HepG2 (cell line): ENCODE results near the gene APOC4. TPM values are rescaled to one million over a fixed set of nuclear protein-coding genes. Genes with fewer than 3 reads are reported as not detected.
"Not testable (repeated sequence)": the region's sequence is repeated elsewhere in the genome, so short reads cannot be mapped to it uniquely, and the experiment has no call there.

Experiments used
- ATAC-seq: fragments of 200-7000 bp; cut with Tn5 transposase; 3 replicates; pipeline ENCODE4 v1.9.1; 2020; ENCODE audit warnings: mild to moderate bottlenecking, moderate library complexity
- BruUV-seq: library from RNA; stranded (reverse); fragments of 400-500 nt; replicated peaks from 2 replicates; lab custom pipeline; 2021; lab: Mats Ljungman, UMichigan
- CTCF ChIA-PET: fragments of 300-600 bp; formaldehyde crosslinking; extraction: SDS; loops from one replicate; lab custom pipeline; 2021; ENCODE audit warnings: low total read pairs, inconsistent platforms, low intra/inter-chr PET ratio; lab: Yijun Ruan, JAX
- POLR2A ChIA-PET: fragments of 350-600 bp; sonication (Branson Sonifier 250); formaldehyde crosslinking; loops from one replicate; lab custom pipeline; 2020; ENCODE audit warnings: antibody characterized with exemption, inconsistent platforms; lab: Yijun Ruan, JAX
- DNase-seq: peaks from one replicate; pipeline ENCODE4 v3.0.0-alpha.2; 2015; ENCODE audit warnings: low spot score
- FAIRE-seq: peaks from 3 replicates; lab custom pipeline; 2011; peaks lifted over from hg19 to GRCh38; lab: Jason Lieb, UNC
- H2AFZ ChIP-seq: one replicate; pipeline ENCODE4 v1.6.1; 2011; ENCODE audit warnings: low read length, inconsistent platforms
- H3K27ac ChIP-seq: fragments of 300-600 bp; 3 replicates; pipeline ENCODE4 v1.8.0; 2011; ENCODE audit warnings: mixed run types, mild to moderate bottlenecking, mixed read lengths, low read length, inconsistent platforms; ENCODE audit not compliant: insufficient read depth; ENCODE audit errors: extremely low read length
- H3K27me3 ChIP-seq, 2 experiments: fragments of 200-600 bp in 1 of 2; 2 replicates in 1 of 2; 3 replicates in 1 of 2; pipeline versions ENCODE4 v1.6.0 to v1.8.0; 2011; ENCODE audit warnings: low read length in 2 of 2, mild to moderate bottlenecking in 2 of 2, moderate library complexity in 2 of 2, inconsistent platforms in 1 of 2; ENCODE audit not compliant: insufficient read depth in 2 of 2, control insufficient read depth in 1 of 2
- H3K36me3 ChIP-seq, 2 experiments: fragments of 200-600 bp in 1 of 2; replicated peaks in 1 of 2; 2 replicates in 1 of 2; 3 replicates in 1 of 2; pipeline versions ENCODE4 v1.5.1 to v1.8.0; 2011; ENCODE audit warnings: low read length in 2 of 2, inconsistent platforms in 1 of 2; ENCODE audit not compliant: insufficient read depth in 2 of 2, control insufficient read depth in 1 of 2
- H3K4me1 ChIP-seq: 2 replicates; pipeline ENCODE4 v1.5.1; 2012; ENCODE audit warnings: low read length, inconsistent platforms; ENCODE audit not compliant: insufficient read depth
- H3K4me2 ChIP-seq: 2 replicates; pipeline ENCODE4 v1.6.0; 2011; ENCODE audit warnings: low read depth, low read length, inconsistent platforms
- H3K4me3 ChIP-seq, 3 experiments: fragments of 200-600 bp in 1 of 3; sonication (generic), shearing (Covaris generic) in 1 of 3; replicated peaks in 1 of 3; 2 replicates each; pipeline ENCODE4 v1.5.1; 2011 to 2016; ENCODE audit warnings: low read length in 3 of 3, inconsistent platforms in 2 of 3, low read depth in 2 of 3, mild to moderate bottlenecking in 2 of 3, control low read depth in 1 of 3, mixed read lengths in 1 of 3; ENCODE audit not compliant: insufficient read depth in 1 of 3
- H3K79me2 ChIP-seq: one replicate; pipeline ENCODE4 v1.6.1; 2011; ENCODE audit warnings: low read length, inconsistent platforms; ENCODE audit not compliant: insufficient read depth
- H3K9ac ChIP-seq: 2 replicates; pipeline ENCODE4 v1.6.0; 2011; ENCODE audit warnings: mild to moderate bottlenecking, low read depth, low read length, inconsistent platforms; ENCODE audit not compliant: insufficient read depth
- H3K9me3 ChIP-seq: 2 replicates; pipeline ENCODE4 v1.5.1; 2012; ENCODE audit warnings: mild to moderate bottlenecking, low read length
- H4K20me1 ChIP-seq: 2 replicates; pipeline ENCODE4 v1.6.0; 2011; ENCODE audit warnings: inconsistent platforms, mild to moderate bottlenecking, low read length, moderate library complexity; ENCODE audit not compliant: insufficient read depth
- AGO2 ChIP-seq: fragments of 200-400 bp; formaldehyde crosslinking; optimal IDR thresholded peaks from 2 replicates; pipeline ENCODE3; 2017; ENCODE audit warnings: mild to moderate bottlenecking, low read depth, low read length, moderate library complexity
- BORCS8-MEF2B ChIP-seq: sonication (generic); formaldehyde crosslinking; IDR thresholded peaks from 2 replicates; pipeline ENCODE4 v1.8.0; 2022; ENCODE audit warnings: mild to moderate bottlenecking, missing genetic modification reagents
- KDM5B ChIP-seq: sonication (generic); formaldehyde crosslinking; IDR thresholded peaks from 2 replicates; pipeline ENCODE4 v1.4.0; 2020; ENCODE audit warnings: missing genetic modification reagents, mild to moderate bottlenecking, borderline replicate concordance
- MAX ChIP-seq: IDR thresholded peaks from 2 replicates; pipeline ENCODE4 v1.6.1; 2012; ENCODE audit warnings: inconsistent platforms
- MYC ChIP-seq: sonication (generic); formaldehyde crosslinking; IDR thresholded peaks from 2 replicates; pipeline ENCODE4 v1.9.0; 2021; ENCODE audit warnings: missing genetic modification reagents, borderline replicate concordance
- PAX8 ChIP-seq: sonication (generic); formaldehyde crosslinking; IDR thresholded peaks from 2 replicates; pipeline ENCODE4 v1.8.0; 2022; ENCODE audit warnings: mild to moderate bottlenecking, missing genetic modification reagents, borderline replicate concordance
- POLR2G ChIP-seq: fragments of 200-400 bp; formaldehyde crosslinking; IDR thresholded peaks from 2 replicates; pipeline ENCODE4 v1.6.1; 2018; ENCODE audit warnings: mild to moderate bottlenecking, low read depth, low read length, moderate library complexity
- SOX6 ChIP-seq, 2 experiments: fragments of 450-650 bp in 1 of 2; sonication (generic) in 1 of 2; formaldehyde crosslinking in 1 of 2; IDR thresholded peaks; 2 replicates each; pipeline versions ENCODE4 v1.4.0 to v1.6.1; 2017 to 2020; ENCODE audit warnings: antibody characterized with exemption in 1 of 2, mild to moderate bottlenecking in 1 of 2, missing genetic modification reagents in 1 of 2
- ZBTB38 ChIP-seq: sonication (generic); formaldehyde crosslinking; IDR thresholded peaks from 2 replicates; pipeline ENCODE4 v1.5.1; 2020; ENCODE audit warnings: mild to moderate bottlenecking, missing genetic modification reagents
- ZBTB7B ChIP-seq: sonication (generic); formaldehyde crosslinking; IDR thresholded peaks from 2 replicates; pipeline ENCODE4 v1.4.0; 2020; ENCODE audit warnings: missing genetic modification reagents
- ZFY ChIP-seq: sonication (generic); formaldehyde crosslinking; IDR thresholded peaks from 2 replicates; pipeline ENCODE4 v1.4.0; 2020; ENCODE audit warnings: missing genetic modification reagents
- ZNF263 ChIP-seq: sonication (generic); formaldehyde crosslinking; IDR thresholded peaks from 2 replicates; pipeline ENCODE4 v1.4.0; 2020; ENCODE audit warnings: missing genetic modification reagents
- ZNF709 ChIP-seq: sonication (generic); formaldehyde crosslinking; IDR thresholded peaks from 2 replicates; pipeline ENCODE4 v1.5.0; 2020; ENCODE audit warnings: mild to moderate bottlenecking, missing genetic modification reagents
- WGBS: methylation state at CpG from one replicate; pipeline ENCODE4 v1.1.6; 2017; ENCODE audit warnings: low lambda C conversion rate; 5-methylcytosine and 5-hydroxymethylcytosine counted together
- in situ Hi-C: cut with HindIII; loops from 2 replicates; pipeline ENCODE4 v1.10.0; 2017; ENCODE audit warnings: low pct_unique_long_range_greater_than_20kb; ENCODE audit not compliant: extremely low pct_ligation_motif_present
- intact Hi-C: fragments of 100-400 bp; cut with micrococcal nuclease; formaldehyde crosslinking; loops from one replicate; pipeline ENCODE4 v1.10.0; 2022; ENCODE audit not compliant: unreplicated experiment
- polyA plus RNA-seq, 8 experiments: library from polyadenylated mRNA; depleted of rRNA in 3 of 8; stranded (reverse) in 7 of 8; unstranded in 1 of 8; fragments of >200 nt; fragmentation: Illumina TruSeq in 4 of 8; extraction: Trizol in 4 of 8; gene quantifications; 2 replicates each; pipeline versions ENCODE4 v1.2.1 to v1.2.3, GENCODE V29; 2011 to 2016; ENCODE audit warnings: low read depth in 4 of 8, missing spikeins in 1 of 8, mixed read lengths in 1 of 8; ENCODE audit not compliant: insufficient read depth in 1 of 8
- total RNA-seq, 5 experiments: library from RNA; depleted of rRNA; stranded (reverse); fragments of >200 nt; fragmentation: Illumina TruSeq; extraction: Trizol; gene quantifications; 2 replicates each; pipeline ENCODE4 v1.2.3, GENCODE V29; 2016; ENCODE audit warnings: low read depth in 1 of 5
- TF ChIP-seq, protein P1 (sequence below): sonication (generic); formaldehyde crosslinking; IDR thresholded peaks from 2 replicates; pipeline ENCODE4 v1.4.0; 2020; ENCODE audit warnings: missing genetic modification reagents, mild to moderate bottlenecking, borderline replicate concordance

Gene APOC4
- total and polyA plus RNA-seq, 2 of the 13 experiments (the other 11 are each of a cell fraction or from before 2014, with no cell fraction given): 0.46 TPM; not detected in 1

DNA sequence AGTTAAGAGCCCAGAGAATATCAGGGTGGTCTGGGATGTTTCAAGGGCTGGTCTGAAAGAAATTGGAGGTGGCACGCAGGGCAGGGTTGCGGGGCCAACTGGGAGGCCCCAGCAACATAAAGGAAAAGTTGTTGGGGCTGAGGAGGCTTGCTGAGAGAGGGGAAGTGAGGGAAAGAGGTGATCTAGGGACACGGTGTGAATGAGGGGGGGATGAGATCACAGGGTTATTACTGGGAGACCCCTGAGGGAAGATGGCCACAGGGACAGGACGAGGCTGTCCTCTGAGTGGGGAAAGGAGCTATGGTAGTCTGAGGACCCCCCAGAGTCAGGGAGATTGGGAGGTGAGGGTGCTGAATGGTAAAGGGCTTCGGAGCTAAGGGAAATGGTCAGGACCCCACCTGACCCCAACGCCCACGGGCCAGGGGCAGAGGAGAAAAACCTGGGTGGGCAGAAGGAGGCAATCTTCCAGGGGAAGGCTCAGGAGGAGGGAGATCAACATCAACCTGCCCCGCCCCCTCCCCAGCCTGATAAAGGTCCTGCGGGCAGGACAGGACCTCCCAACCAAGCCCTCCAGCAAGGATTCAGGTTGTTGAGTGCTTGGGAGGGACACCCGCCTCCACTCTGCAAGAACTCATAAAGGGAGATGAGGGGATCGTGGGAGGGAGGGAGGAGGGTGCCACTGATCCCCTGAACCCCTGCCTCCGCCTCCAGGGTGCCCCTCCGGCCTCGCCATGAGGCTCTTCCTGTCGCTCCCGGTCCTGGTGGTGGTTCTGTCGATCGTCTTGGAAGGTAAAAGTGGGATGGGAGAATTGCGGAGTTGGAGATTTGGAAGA lies 15.6 kb upstream of the APOC4 start:
- Histone ChIP-seq H3K27ac (peak overlapping the region; percentile 96), H3K9ac (peak overlapping the region; percentile 65), H3K4me3 (peak overlapping the region; percentile 26 to 51 (median 30); a peak in 5 of 6 replicates), H3K4me2 (peak overlapping the region; percentile 90), H3K4me1 (peaks cover 89% of the 10 kb centered on the region)
- peak; percentile 11 for ATAC-seq
- in situ Hi-C loops; H3K9me3 ChIP-seq; H4K20me1 ChIP-seq; intact Hi-C loops; H2AFZ ChIP-seq; H3K79me2 ChIP-seq; BruUV-seq; H3K36me3 ChIP-seq; DNase-seq; H3K27me3 ChIP-seq; CTCF ChIA-PET; TF ChIP-seq SOX6 (IDR thresholded peaks at IDR 0.05): not testable (repeated sequence)
- POLR2A ChIA-PET: interaction anchor here (0.8 to 5.7 kb wide), 6 partner anchors 9 to 313 kb away, joined by 3 to 317 read pairs (median 70); partner anchors contain the start of genes APOC1, APOC2, APOE and IGSF23
- FAIRE-seq: peak; percentile 21
- 50% methylated on average over 16 of the region's 19 CpGs for WGBS
- TF ChIP-seq, protein P1, sequence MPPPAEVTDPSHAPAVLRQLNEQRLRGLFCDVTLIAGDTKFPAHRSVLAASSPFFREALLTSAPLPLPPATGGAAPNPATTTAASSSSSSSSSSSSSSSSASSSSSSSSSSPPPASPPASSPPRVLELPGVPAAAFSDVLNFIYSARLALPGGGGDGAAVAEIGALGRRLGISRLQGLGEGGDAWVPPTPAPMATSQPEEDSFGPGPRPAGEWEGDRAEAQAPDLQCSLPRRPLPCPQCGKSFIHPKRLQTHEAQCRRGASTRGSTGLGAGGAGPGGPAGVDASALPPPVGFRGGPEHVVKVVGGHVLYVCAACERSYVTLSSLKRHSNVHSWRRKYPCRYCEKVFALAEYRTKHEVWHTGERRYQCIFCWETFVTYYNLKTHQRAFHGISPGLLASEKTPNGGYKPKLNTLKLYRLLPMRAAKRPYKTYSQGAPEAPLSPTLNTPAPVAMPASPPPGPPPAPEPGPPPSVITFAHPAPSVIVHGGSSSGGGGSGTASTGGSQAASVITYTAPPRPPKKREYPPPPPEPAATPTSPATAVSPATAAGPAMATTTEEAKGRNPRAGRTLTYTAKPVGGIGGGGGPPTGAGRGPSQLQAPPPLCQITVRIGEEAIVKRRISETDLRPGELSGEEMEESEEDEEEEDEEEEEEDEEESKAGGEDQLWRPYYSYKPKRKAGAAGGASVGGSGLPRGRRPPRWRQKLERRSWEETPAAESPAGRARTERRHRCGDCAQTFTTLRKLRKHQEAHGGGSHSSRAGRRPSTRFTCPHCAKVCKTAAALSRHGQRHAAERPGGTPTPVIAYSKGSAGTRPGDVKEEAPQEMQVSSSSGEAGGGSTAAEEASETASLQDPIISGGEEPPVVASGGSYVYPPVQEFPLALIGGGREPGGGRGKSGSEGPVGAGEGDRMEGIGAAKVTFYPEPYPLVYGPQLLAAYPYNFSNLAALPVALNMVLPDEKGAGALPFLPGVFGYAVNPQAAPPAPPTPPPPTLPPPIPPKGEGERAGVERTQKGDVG (CRISPR knock-in tag): 0 out of 2 replicates have a peak, but pooled peaks have one; percentile 17
- TF ChIP-seq ZFY (CRISPR knock-in tag) (0 out of 2 replicates have a peak, but pooled peaks have one; percentile 45), PAX8 (CRISPR knock-in tag) (0 out of 2 replicates have a peak, but pooled peaks have one; percentile 36), ZNF263 (peak; percentile 74), MYC (CRISPR knock-in tag) (peak; percentile 25; the same call in 1 of the 2 replicates), AGO2 (peak; percentile 56), SOX6 (CRISPR knock-in tag; IDR thresholded peaks at IDR 0.05) (0 out of 2 replicates have a peak, but pooled peaks have one; percentile 37), POLR2G (peak; percentile 73), ZBTB7B (CRISPR knock-in tag) (0 out of 2 replicates have a peak, but pooled peaks have one; percentile 18), ZNF709 (0 out of 2 replicates have a peak, but pooled peaks have one; percentile 29), ZBTB38 (CRISPR knock-in tag) (peak; percentile 51; the same call in 1 of the 2 replicates), BORCS8-MEF2B (CRISPR knock-in tag) (0 out of 2 replicates have a peak, but pooled peaks have one; percentile 33), KDM5B (CRISPR knock-in tag) (peak; percentile 71), MAX (peak; percentile 14; the same call in 1 of the 2 replicates)
